Stimulated activated CD4-positive, alpha-beta T cell treated with anti-CD3 and anti-CD28 coated beads, Interleukin-1b, Interleukin-23, amount 100 ng/mL, for 48 hours (primary cell): ENCODE data around the gene AHCYL1.

Source experiments
- DNase-seq: peaks from one replicate; pipeline ENCODE4 v3.0.0-alpha.2; 2020

AHCYL1 gene

DNA sequence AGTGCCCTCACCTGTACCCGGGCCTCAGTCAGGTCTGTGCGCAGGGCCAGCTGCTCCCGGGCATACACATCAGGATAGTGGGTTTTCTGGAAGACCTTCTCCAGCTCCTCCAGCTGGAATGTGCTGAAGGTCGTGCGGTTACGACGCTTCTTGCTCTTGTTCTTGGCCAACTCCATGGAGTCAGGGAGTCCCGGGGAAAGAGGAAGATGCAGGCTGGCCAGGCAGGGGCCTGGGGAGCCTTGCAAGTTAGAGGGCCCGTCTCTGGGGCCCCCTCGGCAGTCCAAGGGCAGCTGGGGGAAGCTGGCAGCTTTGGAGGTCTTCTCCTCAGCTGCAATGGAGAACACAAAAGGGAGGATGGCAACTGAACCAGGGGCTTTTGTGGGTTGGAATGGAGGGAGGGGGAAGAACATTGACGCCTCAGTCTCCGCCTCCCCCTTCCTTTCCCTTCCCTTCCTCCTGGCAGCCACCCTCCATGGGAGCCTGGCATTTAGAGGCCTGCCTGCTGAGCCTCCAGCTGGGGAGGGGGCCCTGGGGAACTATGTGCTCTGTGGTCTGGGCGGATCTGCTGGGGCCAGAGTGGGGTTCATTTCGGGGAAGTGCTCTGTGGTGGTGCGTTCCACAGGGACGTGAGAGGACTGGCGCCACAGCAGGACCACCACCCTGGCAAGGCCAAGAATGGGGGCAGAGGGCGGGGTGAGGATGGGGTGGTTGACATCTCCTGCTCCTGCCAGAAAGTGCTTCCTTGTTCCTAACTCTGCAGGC is 80.2 kb downstream of the AHCYL1 start:
- DNase-seq, result no peak

DNA sequence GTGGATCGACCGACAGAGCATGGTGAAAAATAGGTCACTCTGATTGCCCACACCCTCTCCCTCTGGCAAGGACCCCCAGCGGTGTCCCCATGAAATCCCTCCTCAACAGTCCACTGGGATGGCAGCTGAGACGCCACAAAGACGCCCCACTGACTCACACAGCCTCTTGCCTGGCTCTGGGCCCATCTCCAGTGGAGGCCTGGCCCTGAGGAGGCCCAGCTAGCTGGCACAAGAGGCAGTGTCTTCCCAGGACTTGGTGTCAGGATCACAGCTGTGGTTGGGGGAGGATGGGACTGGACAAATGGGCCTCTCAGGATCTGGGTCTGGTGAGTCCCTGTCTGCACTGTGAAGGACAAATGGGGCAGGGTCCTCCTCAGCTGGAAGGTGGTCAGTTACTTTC is 81.3 kb downstream of the AHCYL1 start:
- DNase-seq, result no peak

DNA sequence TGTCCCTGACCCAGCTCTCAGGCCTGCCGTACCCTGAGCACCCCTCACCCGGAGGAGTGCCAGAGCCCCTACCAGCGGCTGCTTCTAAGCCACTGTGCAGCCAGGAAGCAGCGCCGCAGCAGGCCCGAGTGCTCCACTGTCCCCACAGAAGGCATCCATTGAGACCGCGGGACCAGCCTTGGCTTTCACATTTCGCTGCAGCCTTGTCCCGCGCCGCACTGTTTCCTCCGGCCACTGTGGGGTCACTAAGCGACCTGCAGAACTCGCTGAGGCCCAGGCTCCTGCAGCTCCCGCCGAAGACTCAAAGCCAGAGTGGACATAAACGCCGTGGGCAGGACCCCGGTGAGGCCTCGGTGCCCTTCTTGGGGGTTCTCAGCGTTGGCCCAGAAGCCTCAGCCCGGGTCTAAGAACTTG is 82.9 kb downstream of the AHCYL1 start:
- DNase-seq, result no peak

- DNase-seq, result no peak
Measured at GRCh38 chr1:110067893-110068645, 83.5 kb downstream of the AHCYL1 start.

DNA sequence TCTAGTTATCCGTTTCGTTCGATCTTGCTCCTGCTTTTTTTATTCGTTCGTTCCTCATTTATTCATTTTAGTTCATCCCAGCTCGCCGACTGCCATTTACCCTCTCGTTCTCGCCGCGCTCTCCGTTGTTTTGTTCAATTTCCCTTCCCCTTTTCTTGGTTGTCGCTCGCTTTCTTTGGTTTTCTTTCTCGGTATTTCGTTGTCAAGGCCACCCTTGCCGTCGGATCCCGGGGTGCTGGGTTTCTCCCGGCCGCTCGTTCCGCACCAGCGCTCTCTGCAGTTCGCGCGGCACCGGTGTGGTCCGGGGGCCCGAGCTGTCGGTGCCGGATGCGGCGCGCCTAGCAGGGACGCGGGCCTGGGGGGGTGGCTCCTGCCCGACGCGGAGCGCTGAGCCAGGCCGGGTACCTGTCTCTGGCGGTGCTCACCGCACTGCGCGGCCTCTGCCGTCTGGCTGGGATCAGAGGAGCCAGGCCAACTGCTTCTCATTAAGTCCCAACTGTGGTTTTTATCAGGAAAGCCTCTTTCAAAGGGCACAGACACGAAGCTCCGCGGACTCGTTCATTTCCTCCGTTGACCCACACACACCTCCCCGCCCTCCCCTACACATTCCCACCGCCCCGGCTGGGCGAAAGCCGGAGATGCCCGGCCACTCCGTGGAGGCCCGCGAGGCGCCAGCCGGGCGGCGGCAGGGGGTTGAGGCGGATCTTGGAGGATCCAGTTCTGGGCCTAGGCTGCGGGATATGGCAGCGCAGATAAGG is 84.3 kb downstream of the AHCYL1 start:
- DNase-seq, result no peak

- DNase-seq, result no peak
Measured at GRCh38 chr1:110069404-110070281, 85.1 kb downstream of the AHCYL1 start.

DNA sequence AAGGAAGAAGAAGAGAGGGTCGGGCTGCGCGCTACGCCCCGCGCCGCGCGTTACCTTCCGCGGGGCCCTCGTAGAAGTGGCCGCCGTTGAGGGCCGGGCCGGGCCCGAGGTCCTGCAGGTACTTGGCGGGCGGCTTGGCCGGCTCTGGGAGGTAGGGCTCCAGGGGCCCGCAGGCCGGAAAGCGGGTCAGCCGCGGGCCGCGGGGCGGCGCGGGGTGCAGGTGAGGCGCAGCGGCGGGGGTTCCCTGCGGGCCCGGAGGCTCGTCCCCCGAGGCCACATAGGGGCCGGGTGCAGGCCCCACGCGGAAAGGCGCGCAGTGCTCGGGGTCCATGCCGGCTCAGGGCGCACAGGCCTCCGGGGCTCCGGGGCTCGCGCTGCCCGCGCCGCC is 85.7 kb downstream of the AHCYL1 start:
- no peak for DNase-seq

GRCh38 chr1:110070671-110071242 is 86.2 kb downstream of the AHCYL1 start, which contains the start of gene ALX3:
Gene ALX3, minus strand, starts transcription at chr1:110070672. Its CDS starts 60 bp downstream, at chr1:110070612.
- DNase-seq, result no peak
